GM18499 (cell line): Measurements from ENCODE around the gene PHACTR2.

Source experiments
- ATAC-seq: cut with Tn5 transposase; IDR thresholded peaks from one replicate; pipeline ENCODE4 v1.9.1; 2021; ENCODE audit warnings: moderate number of reproducible peaks; ENCODE audit not compliant: insufficient read depth, unreplicated experiment

PHACTR2 gene

GRCh38 chr6:143802833-143803565 lies 125.2 kb downstream of the PHACTR2 start:
- ATAC-seq: no peak

- no peak for ATAC-seq
Observed at GRCh38 chr6:143803769-143804568, 126.2 kb downstream of the PHACTR2 start.

GRCh38 chr6:143804835-143805239 lies 127.1 kb downstream of the PHACTR2 start:
- no peak for ATAC-seq

GRCh38 chr6:143806282-143807102 lies 128.7 kb downstream of the PHACTR2 start:
- ATAC-seq: no peak

GRCh38 chr6:143807103-143807772 lies 129.5 kb downstream of the PHACTR2 start:
- no peak for ATAC-seq

- no peak for ATAC-seq
Observed at GRCh38 chr6:143810745-143811144, 133.0 kb downstream of the PHACTR2 start.

GRCh38 chr6:143811501-143812157 lies 133.9 kb downstream of the PHACTR2 start:
- no peak for ATAC-seq

- ATAC-seq: no peak
Observed at GRCh38 chr6:143817621-143818020, 139.9 kb downstream of the PHACTR2 start.

GRCh38 chr6:143821359-143821758 lies 143.6 kb downstream of the PHACTR2 start:
- no peak for ATAC-seq

GRCh38 chr6:143822584-143823024 lies 144.8 kb downstream of the PHACTR2 start:
- ATAC-seq: no peak

GRCh38 chr6:143823548-143823947 lies 145.8 kb downstream of the PHACTR2 start:
- no peak for ATAC-seq

GRCh38 chr6:143828572-143828971 lies 150.8 kb downstream of the PHACTR2 start:
- ATAC-seq: no peak

- ATAC-seq: no peak
Observed at GRCh38 chr6:143836150-143836549, 158.4 kb downstream of the PHACTR2 start.

GRCh38 chr6:143838395-143838794 lies 160.6 kb downstream of the PHACTR2 start:
- no peak for ATAC-seq

GRCh38 chr6:143839196-143839595 lies 161.4 kb downstream of the PHACTR2 start:
- ATAC-seq: no peak

GRCh38 chr6:143840595-143841265 lies 163.0 kb downstream of the PHACTR2 start:
- no peak for ATAC-seq

GRCh38 chr6:143842461-143842901 lies 164.7 kb downstream of the PHACTR2 start:
- ATAC-seq: peak; percentile 1

GRCh38 chr6:143842902-143843676 lies 165.3 kb downstream of the PHACTR2 start, which contains the start of gene LTV1:
TSS of gene LTV1 (plus strand) at chr6:143843338. CDS start at chr6:143843478, 140 bp downstream.
- ATAC-seq: peak; percentile 98
